Measurements from ENCODE around the gene KRTCAP2.

KRTCAP2 gene

DNA sequence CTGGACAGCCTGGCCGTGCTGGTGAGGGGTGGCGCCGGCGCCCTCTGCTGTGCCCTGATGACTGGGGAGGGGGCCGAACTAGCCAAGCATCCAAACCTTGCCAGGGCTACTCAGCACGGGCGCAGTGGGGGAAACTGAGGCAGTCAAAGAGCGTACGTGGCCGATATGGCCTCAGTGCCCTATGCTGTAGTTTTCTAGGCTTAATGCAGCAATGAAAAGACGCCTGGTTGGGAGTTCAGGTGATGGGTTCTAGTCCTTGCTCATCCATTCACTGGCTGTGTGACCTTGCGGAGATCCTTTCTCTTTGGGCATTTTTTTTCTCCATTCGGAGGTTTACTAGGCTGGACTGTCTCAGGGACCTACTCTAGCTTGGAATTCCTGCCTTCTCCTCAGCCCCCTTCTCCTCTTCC lies 36.2 kb upstream of the KRTCAP2 start:
- DNase-seq (ENCODE audit: low read depth), result no peak
- H3K4me3 ChIP-seq (ENCODE audit: low read depth, low read length), result peak overlapping the region; percentile 94
- TF ChIP-seq, protein P1, sequence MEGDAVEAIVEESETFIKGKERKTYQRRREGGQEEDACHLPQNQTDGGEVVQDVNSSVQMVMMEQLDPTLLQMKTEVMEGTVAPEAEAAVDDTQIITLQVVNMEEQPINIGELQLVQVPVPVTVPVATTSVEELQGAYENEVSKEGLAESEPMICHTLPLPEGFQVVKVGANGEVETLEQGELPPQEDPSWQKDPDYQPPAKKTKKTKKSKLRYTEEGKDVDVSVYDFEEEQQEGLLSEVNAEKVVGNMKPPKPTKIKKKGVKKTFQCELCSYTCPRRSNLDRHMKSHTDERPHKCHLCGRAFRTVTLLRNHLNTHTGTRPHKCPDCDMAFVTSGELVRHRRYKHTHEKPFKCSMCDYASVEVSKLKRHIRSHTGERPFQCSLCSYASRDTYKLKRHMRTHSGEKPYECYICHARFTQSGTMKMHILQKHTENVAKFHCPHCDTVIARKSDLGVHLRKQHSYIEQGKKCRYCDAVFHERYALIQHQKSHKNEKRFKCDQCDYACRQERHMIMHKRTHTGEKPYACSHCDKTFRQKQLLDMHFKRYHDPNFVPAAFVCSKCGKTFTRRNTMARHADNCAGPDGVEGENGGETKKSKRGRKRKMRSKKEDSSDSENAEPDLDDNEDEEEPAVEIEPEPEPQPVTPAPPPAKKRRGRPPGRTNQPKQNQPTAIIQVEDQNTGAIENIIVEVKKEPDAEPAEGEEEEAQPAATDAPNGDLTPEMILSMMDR (IDR thresholded peaks at IDR 0.05; ENCODE audit: control insufficient read depth, extremely low read depth, insufficient read depth), result no peak

DNA sequence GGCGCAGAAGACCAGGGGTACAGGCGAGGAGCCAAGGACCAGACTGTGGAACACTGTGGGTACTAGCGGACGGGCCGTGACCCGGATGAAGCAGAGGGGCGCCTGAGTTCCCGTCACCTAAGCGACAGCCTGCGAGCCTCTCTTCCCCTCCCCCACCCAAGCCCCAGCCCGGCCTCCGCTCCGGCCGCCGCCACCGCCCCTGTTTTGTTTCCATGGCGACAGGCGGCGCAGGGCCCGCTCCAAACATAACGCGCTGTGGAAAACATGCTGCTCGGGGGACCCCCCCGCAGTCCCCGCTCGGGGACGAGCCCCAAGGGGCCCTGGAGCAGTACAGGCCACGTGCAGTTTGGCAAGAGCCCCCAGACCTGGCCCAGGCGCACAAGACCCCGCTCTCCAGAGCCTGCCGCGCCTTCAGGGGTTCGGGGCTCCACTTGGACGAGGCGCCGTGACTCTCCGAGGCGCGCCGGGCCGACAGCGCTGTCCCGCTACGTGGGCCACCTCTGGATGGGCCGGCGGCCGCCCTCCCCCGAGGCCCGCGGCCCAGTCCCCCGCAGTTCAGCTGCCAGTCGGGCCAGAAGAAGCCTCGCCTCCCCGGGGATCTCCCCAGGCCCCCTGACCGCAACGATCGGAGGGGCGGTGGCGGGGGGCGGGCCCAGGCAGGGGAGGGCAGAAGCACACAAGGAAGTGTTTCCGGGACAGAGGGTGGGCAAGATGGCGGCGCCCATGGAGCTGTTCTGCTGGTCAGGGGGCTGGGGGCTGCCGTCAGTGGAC lies 35.6 kb upstream of the KRTCAP2 start, which contains the start of gene MTX1:
TSS of gene MTX1 (plus strand) at position 155 of the 771 bp plus-strand sequence. CDS start at position 265, 110 bp downstream.
- TF ChIP-seq, protein P1 (IDR thresholded peaks at IDR 0.05; ENCODE audit: control insufficient read depth, extremely low read depth, insufficient read depth), result no peak
- H3K4me3 ChIP-seq (ENCODE audit: low read depth, low read length), result peak within 1 kb of the TSS; percentile 94
- no peak for DNase-seq (ENCODE audit: low read depth)

DNA sequence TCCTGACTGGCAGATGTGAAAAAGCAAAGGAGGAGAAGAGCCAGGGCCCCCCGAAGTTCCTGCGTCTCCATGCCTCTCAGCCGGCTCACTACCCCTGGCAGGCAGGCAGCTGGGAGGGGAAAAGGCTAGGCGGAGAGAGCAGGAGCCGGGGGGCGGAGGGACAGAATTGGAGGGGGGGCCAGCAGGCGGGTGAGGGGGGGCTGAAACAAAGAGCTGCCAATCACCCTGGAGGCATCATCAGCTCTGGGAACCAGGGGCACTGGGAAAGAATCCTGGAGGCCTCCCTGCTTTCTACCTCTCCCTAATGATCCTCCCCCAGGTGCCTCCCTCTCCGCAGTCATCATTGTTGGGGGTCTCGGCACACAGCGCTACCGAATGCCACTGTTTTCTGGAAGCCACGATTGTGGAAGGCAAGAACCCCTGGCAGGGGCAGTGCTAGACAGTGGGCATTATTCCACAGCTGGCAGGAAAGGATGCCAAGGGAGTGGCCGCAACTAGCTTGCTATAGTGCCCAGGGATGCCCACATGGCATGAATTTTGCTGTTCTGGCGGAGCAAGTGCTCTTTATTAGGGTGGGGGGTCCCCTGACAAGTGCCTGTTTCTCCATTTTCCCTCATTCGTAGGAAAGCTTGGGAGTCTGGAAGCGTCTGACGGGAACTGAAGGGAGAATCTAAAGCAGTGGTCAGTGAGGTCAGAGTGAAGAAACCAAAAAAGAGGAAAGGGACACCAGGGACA lies 34.9 kb upstream of the KRTCAP2 start, which contains the start of gene THBS3:
TSS of gene THBS3 (minus strand) at position 92 of the 735 bp plus-strand sequence. CDS start at position 71, 21 bp downstream.
- H3K4me3 ChIP-seq (ENCODE audit: low read depth, low read length), result peak within 1 kb of the TSS; percentile 94
- no peak for DNase-seq (ENCODE audit: low read depth)
- TF ChIP-seq, protein P1 (IDR thresholded peaks at IDR 0.05; ENCODE audit: control insufficient read depth, extremely low read depth, insufficient read depth), result no peak

DNA sequence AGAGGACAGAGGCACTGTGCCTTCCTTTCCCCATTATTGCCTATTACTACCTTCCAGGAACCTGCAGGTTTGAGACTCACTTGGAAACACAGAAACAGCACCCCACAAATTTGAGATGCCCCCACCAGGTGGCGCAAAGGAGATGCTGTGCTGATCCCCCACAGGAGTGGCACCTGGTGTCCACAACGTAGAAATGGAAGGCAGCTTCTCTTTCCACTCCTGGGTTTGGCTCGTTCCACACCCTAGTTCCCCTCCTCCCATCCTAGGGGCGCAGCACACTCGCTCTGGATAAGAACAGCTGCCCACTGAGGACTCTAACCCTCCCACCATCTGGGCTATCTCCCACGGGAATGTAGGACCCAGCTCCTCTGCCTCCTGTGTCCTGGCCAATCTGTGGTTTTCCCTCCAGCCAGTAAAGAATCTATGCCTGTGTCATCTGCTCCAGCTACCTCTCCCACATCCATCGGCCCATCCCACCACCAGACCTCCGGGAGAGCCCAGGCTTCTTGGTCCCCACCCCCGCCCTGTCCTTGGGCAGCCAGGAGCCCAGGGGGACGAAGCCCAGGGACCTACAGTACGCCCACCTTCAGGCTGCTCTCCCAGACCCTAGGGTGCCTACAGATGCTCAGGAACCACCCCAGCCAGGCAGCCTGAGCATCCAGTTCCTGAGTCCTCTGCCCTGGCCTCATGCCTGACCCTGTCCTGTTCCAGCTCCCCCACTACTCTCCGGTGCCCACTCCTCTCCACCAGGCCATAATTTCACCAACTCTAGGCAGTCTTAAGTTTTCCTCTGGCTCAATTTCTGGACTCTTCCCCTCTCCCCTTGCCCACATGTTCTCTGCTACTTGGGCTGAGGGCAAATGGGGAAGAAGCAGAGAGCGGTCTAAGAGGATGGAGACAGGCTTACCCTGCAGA lies 34.0 kb upstream of the KRTCAP2 start:
- TF ChIP-seq, protein P1 (IDR thresholded peaks at IDR 0.05; ENCODE audit: control insufficient read depth, extremely low read depth, insufficient read depth), result peak; percentile 82
- no peak for DNase-seq (ENCODE audit: low read depth)
- no peak overlapping the region for H3K4me3 ChIP-seq (ENCODE audit: low read depth, low read length)

DNA sequence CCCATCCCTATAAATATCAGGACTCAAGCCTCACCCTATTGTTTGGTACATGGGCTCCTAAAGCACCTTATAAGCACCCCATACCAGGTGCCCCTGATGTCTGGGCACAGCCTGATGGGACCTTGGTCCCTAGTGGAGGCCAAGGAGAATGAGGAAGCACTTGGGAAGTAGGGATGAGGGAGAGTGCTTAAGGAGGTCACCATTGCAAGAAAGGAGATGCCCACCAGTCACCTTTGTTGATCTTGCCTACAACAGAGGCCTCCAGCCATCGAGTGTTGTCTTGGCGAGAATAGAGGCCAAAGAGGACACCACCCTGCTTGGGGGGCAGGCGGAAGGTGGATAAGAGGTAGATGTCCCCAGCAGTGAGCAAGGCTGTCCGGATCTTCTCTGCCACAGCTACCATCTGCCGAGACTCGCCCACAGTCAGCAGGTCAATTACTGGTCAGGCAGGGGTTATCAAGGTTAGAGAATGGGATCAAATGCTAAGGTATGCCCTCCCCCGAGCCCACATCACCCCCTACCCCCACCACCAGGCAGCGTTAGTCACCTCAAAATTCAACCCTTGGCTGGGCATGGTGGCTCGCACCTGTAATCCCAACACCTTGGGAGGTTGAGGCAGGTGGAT lies 33.0 kb upstream of the KRTCAP2 start:
- no peak overlapping the region for H3K4me3 ChIP-seq (ENCODE audit: low read depth, low read length)
- DNase-seq (ENCODE audit: low read depth), result no peak
- TF ChIP-seq, protein P1 (IDR thresholded peaks at IDR 0.05; ENCODE audit: control insufficient read depth, extremely low read depth, insufficient read depth), result no peak

DNA sequence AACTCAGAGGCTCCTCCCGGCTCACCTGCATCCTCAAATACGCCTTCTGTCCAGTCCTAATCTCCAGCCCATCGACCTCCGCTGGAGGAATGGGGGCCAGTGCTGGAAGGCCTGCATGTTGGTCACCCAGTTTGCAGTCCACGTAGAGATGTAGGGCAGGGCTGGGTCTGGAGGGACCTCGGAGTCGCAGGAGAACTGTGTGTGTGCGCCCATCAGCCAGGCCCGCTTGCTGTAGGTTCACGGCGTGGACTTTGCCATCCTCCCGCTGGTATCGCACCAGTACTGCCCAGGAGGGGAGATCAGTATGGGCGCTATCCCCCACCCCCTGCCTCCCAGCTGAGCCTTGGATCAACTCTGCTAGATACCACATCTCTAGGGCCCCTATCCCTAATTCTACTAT lies 31.9 kb upstream of the KRTCAP2 start:
- H3K4me3 ChIP-seq (ENCODE audit: low read depth, low read length), result no peak overlapping the region
- DNase-seq (ENCODE audit: low read depth), result no peak
- TF ChIP-seq, protein P1 (IDR thresholded peaks at IDR 0.05; ENCODE audit: control insufficient read depth, extremely low read depth, insufficient read depth), result no peak

Measured in LNCaP clone FGC (cell line).